ENCODE results near the gene DAAM1.

DNA sequence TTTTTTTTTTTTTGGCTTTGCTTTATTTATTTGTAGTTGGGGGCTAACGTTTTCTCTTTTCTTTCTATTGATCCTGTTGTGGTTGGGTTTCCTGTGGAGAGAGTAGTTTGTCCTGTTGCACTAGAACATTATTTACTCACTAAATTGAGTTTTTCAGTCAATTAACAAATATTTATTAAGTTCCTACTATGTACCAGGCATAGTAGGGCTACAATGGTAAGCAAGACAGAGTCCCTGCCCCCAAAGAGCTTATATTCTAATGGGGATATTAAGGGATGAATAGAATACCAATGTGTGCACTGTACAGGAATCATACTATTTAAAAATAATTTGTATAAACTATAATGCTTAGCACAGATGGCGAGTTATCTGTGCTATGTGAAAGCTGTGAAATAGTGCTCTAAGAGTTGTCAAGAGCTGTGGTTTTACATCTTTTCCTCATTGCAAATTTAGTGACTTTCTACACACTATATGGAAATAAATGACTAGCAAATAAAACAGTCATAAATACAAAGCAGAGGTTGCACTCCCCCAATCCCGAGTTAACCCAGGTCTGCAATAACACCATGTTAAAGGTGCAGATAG lies 181.8 kb downstream of the DAAM1 start:
- TF ChIP-seq EZH2 (IDR thresholded peaks at IDR 0.05; ENCODE audit: borderline replicate concordance, insufficient read depth, low read length, poor library complexity, severe bottlenecking) = no peak
- no peak for TF ChIP-seq SMC3 (conservative IDR thresholded peaks at IDR 0.05; ENCODE audit: poor library complexity)
- TF ChIP-seq, protein P1, sequence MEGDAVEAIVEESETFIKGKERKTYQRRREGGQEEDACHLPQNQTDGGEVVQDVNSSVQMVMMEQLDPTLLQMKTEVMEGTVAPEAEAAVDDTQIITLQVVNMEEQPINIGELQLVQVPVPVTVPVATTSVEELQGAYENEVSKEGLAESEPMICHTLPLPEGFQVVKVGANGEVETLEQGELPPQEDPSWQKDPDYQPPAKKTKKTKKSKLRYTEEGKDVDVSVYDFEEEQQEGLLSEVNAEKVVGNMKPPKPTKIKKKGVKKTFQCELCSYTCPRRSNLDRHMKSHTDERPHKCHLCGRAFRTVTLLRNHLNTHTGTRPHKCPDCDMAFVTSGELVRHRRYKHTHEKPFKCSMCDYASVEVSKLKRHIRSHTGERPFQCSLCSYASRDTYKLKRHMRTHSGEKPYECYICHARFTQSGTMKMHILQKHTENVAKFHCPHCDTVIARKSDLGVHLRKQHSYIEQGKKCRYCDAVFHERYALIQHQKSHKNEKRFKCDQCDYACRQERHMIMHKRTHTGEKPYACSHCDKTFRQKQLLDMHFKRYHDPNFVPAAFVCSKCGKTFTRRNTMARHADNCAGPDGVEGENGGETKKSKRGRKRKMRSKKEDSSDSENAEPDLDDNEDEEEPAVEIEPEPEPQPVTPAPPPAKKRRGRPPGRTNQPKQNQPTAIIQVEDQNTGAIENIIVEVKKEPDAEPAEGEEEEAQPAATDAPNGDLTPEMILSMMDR (IDR thresholded peaks at IDR 0.05; ENCODE audit: poor library complexity, severe bottlenecking) = no peak
- TF ChIP-seq, protein P2, sequence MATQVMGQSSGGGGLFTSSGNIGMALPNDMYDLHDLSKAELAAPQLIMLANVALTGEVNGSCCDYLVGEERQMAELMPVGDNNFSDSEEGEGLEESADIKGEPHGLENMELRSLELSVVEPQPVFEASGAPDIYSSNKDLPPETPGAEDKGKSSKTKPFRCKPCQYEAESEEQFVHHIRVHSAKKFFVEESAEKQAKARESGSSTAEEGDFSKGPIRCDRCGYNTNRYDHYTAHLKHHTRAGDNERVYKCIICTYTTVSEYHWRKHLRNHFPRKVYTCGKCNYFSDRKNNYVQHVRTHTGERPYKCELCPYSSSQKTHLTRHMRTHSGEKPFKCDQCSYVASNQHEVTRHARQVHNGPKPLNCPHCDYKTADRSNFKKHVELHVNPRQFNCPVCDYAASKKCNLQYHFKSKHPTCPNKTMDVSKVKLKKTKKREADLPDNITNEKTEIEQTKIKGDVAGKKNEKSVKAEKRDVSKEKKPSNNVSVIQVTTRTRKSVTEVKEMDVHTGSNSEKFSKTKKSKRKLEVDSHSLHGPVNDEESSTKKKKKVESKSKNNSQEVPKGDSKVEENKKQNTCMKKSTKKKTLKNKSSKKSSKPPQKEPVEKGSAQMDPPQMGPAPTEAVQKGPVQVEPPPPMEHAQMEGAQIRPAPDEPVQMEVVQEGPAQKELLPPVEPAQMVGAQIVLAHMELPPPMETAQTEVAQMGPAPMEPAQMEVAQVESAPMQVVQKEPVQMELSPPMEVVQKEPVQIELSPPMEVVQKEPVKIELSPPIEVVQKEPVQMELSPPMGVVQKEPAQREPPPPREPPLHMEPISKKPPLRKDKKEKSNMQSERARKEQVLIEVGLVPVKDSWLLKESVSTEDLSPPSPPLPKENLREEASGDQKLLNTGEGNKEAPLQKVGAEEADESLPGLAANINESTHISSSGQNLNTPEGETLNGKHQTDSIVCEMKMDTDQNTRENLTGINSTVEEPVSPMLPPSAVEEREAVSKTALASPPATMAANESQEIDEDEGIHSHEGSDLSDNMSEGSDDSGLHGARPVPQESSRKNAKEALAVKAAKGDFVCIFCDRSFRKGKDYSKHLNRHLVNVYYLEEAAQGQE (IDR thresholded peaks at IDR 0.05; ENCODE audit: borderline replicate concordance) = no peak
- TF ChIP-seq TAF1 (IDR thresholded peaks at IDR 0.05; ENCODE audit: low read depth) = no peak
- TF ChIP-seq EP300 (conservative IDR thresholded peaks at IDR 0.05; ENCODE audit: poor library complexity, severe bottlenecking) = no peak

Data from neural cell (in vitro differentiated cells).